Heart left ventricle (tissue), 16 donors: ENCODE measurements around the gene C1orf21. TPM values are rescaled to one million over a fixed set of nuclear protein-coding genes. Genes with fewer than 3 reads are reported as not detected.

Experiments
- ATAC-seq, 4 donors: fragments of 200-7000 bp; cut with Tn5 transposase; one replicate each; pipeline ENCODE4 v1.9.1; 2020 to 2022; ENCODE audit warnings: moderate library complexity in 4 of 4, mild to moderate bottlenecking in 3 of 4, moderate number of reproducible peaks in 1 of 4
- DNase-seq, 5 donors: peaks; one replicate each; pipeline ENCODE4 v3.0.0-alpha.2; 2020
- H3K27ac ChIP-seq, 12 donors: fragments of 200-600 bp; sonication (generic) in 4 of 12; one replicate each; pipeline versions ENCODE4 v1.5.0 to v1.8.0; 2016 to 2022; ENCODE audit warnings: mild to moderate bottlenecking in 2 of 12
- H3K27me3 ChIP-seq, 9 donors: fragments of 200-600 bp; sonication (generic) in 2 of 9; one replicate each; pipeline versions ENCODE4 v1.5.1 to v1.8.0; 2016 to 2022; ENCODE audit warnings: mild to moderate bottlenecking in 3 of 9
- H3K36me3 ChIP-seq, 9 donors: fragments of 200-600 bp; sonication (generic) in 2 of 9; one replicate each; pipeline versions ENCODE4 v1.5.0 to v1.8.0; 2018 to 2022; ENCODE audit warnings: mild to moderate bottlenecking in 2 of 9
- H3K4me1 ChIP-seq, 12 donors: fragments of 200-600 bp; sonication (generic) in 4 of 12; one replicate each; pipeline versions ENCODE4 v1.5.0 to v1.8.0; 2016 to 2022; ENCODE audit warnings: mild to moderate bottlenecking in 3 of 12
- H3K4me3 ChIP-seq, 12 donors: fragments of 200-600 bp; sonication (generic) in 4 of 12; one replicate each; pipeline versions ENCODE4 v1.5.0 to v1.8.0; 2017 to 2022; ENCODE audit warnings: mild to moderate bottlenecking in 9 of 12, moderate library complexity in 4 of 12
- H3K9me3 ChIP-seq, 12 donors: fragments of 200-600 bp; sonication (generic) in 4 of 12; one replicate each; pipeline versions ENCODE4 v1.5.0 to v1.8.0; 2016 to 2022; ENCODE audit warnings: mild to moderate bottlenecking in 1 of 12
- POLR2A ChIP-seq, 2 donors: fragments of 450-650 bp; IDR thresholded peaks; one replicate each; pipeline ENCODE4 v1.6.1; 2017; ENCODE audit warnings: antibody characterized with exemption in 2 of 2, mild to moderate bottlenecking in 2 of 2, moderate library complexity in 2 of 2
- WGBS, 4 donors: extraction: QIAGEN DNeasy Blood & Tissue Kit in 2 of 4; methylation state at CpG; one replicate each; pipeline versions ENCODE4 v1.1.5 to v1.1.7; 2013 to 2018; 5-methylcytosine and 5-hydroxymethylcytosine counted together
- intact Hi-C, 10 donors: fragments of 100-400 bp; cut with DNase I; formaldehyde crosslinking; loops; one replicate each; pipeline versions ENCODE4 v1.11.1 to v1.14.2; 2022
- polyA plus RNA-seq, 2 donors: library from polyadenylated mRNA; stranded (reverse); fragments of 200-250 nt; gene quantifications; one replicate each; pipeline ENCODE4 v1.2.3, GENCODE V29; 2013
- total RNA-seq, 9 donors: library from RNA; depleted of rRNA in 2 of 9; stranded (reverse); fragments of >200 nt in 2 of 9; fragmentation: NEBNext Ultra II Directional in 3 of 9; extraction: Animal tissue kit (Norgen Biotek cat#: 25700) in 3 of 9; gene quantifications; one replicate each; pipeline versions ENCODE4 v1.1.0 to v1.2.4, GENCODE V29; 2016 to 2023
- TF ChIP-seq, protein P1 (sequence below), 12 donors: fragments of 200-600 bp; sonication (generic) in 4 of 12; IDR thresholded peaks; one replicate each; pipeline versions ENCODE4 v1.5.0 to v1.8.0; 2018 to 2022; ENCODE audit warnings: antibody characterized with exemption in 12 of 12, mild to moderate bottlenecking in 5 of 12
- donor health status: ischemic (EF 13 %, LVEDD 7.1; RV severe dilation, severe dysfunction).
- donor health status: healthy with polysubstance abuse.
- donor health status: DM: no; HTN: yes; CAD: no.
- donor health status: DM: no; HTN: no; CAD: no.
- donor health status: ischemic (EF 25% LVEDD 6.9; RV normal size, moderate dysfunction).
- donor health status: ischemic (EF 25% LVEDD 5.7; RV mildly dilated, moderate dysfunction).
- donor health status: healthy.
- donor health status: DM: yes; HTN: yes; CAD: no.
- donor health status: ischemic (EF 35%, LVEDD 5.7; RV mildly dilated, moderate dysfunction).
- donor health status: nonischemic (EF 11% LVEDD 7.7; RV severe dilation, severe dysfunction).
- donor health status: DM: yes; HTN: yes; CAD: no.
- donor health status: PGD.
- donor health status: ischemic (EF 29% LVEDD 5.4; RV normal size, mild dysfunction).
- donor health status: nonischemic (EF 23%, LVEDD 6.1; RV moderate dilation, normal function).

C1orf21 gene
- total and polyA plus RNA-seq, 11 donors = 32.0 to 81.3 (median 68.4) TPM

DNA sequence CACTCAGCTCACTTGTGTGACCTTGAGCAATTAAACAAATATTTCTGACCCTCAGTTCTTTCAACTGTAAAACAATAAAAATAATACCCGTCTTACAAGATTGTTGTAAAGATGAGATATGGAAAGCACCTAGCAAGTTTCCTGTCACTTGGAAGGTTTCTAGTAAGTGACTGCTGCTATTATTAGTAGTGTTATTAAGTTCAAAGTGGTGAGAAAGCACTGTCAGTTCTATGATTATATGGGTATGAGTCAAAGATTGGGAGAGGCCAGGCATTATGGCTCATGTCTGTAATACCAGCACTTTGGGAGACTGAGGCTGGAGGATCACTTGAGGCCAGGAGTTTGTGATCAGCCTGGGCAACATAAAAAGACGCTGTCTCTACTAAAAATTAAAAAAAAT, 145.4 kb downstream of the C1orf21 start:
- peak; percentile 30 to 64 (median 44) for ATAC-seq
- peaks cover 0 to 11% (median 0%) of the 10 kb centered on the region in 12 donors for H3K9me3 ChIP-seq
- intact Hi-C loops = no loop called here
- no peaks in the 10 kb centered on the region for H3K27me3 ChIP-seq
- TF ChIP-seq, protein P1, sequence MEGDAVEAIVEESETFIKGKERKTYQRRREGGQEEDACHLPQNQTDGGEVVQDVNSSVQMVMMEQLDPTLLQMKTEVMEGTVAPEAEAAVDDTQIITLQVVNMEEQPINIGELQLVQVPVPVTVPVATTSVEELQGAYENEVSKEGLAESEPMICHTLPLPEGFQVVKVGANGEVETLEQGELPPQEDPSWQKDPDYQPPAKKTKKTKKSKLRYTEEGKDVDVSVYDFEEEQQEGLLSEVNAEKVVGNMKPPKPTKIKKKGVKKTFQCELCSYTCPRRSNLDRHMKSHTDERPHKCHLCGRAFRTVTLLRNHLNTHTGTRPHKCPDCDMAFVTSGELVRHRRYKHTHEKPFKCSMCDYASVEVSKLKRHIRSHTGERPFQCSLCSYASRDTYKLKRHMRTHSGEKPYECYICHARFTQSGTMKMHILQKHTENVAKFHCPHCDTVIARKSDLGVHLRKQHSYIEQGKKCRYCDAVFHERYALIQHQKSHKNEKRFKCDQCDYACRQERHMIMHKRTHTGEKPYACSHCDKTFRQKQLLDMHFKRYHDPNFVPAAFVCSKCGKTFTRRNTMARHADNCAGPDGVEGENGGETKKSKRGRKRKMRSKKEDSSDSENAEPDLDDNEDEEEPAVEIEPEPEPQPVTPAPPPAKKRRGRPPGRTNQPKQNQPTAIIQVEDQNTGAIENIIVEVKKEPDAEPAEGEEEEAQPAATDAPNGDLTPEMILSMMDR (IDR thresholded peaks at IDR 0.05) = no peak
- no peak for TF ChIP-seq POLR2A (IDR thresholded peaks at IDR 0.05)
- no peak for DNase-seq
- peak overlapping the region in 10 of 12 donors; percentile 21 to 76 (median 40) for H3K27ac ChIP-seq
- H3K4me3 ChIP-seq = no peak overlapping the region
- peaks cover 0 to 59% (median 38%) of the 10 kb centered on the region in 12 donors for H3K4me1 ChIP-seq
- no peaks in the 10 kb centered on the region for H3K36me3 ChIP-seq
- 63 to 69% (median 66%) methylated on average over 2 of the region's 2 CpGs for WGBS, 4 donors

DNA sequence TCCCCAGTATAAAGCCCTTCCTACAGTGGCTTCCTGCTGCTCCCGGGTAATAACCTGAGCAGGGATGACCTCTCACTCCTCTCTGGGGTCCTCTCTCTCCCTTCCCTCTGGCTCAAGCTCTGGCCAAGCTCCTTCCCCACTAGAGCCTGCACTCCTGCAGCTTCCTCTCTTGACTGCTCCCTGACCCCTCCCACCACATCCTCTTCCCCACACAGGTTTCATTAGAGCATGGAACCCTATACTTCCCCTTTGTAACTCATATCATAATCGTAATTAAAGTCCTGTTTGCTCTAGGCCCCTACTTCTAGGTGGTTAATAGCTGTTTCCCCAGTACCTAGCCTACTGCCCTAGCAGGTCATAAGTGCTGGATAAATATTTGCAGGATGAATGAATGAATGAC, 146.2 kb downstream of the C1orf21 start:
- intact Hi-C loops = no loop called here
- Histone ChIP-seq H3K27me3 (no peaks in the 10 kb centered on the region), H3K9me3 (peaks cover 0 to 12% (median under 1%) of the 10 kb centered on the region in 12 donors), H3K36me3 (no peaks in the 10 kb centered on the region), H3K4me3 (no peak overlapping the region), H3K4me1 (peaks cover 0 to 59% (median 38%) of the 10 kb centered on the region in 12 donors), H3K27ac (peak overlapping the region in 5 of 12 donors; percentile 21 to 81 (median 51))
- WGBS, 4 donors = 61 to 66% (median 63%) methylated on average over 2 of the region's 2 CpGs
- ATAC-seq = peak in 1 of 4 donors; percentile 27
- DNase-seq = no peak
- TF ChIP-seq, protein P1 (IDR thresholded peaks at IDR 0.05) = no peak
- no peak for TF ChIP-seq POLR2A (IDR thresholded peaks at IDR 0.05)

DNA sequence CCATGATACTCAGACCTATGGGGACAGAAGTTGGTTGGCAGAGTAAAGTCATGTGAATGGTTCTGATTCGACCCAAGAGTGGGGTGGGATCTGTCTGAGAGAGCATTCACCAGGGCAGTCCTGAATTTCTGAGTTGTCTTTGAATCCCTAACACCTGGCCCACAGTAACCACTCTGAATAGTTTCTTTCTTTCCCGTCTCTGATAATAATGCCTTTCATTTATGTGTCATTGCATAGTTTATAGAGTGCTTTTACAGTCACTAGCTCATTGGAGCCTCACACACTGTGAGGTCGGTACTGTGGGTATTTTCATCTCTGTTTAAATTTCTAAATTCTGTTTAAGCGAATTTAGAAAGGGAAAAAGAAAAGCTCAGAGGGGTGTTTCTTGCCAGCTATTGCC, 147.1 kb downstream of the C1orf21 start:
- H3K4me3 ChIP-seq = no peak overlapping the region
- no peak for ATAC-seq
- intact Hi-C loops = no loop called here

DNA sequence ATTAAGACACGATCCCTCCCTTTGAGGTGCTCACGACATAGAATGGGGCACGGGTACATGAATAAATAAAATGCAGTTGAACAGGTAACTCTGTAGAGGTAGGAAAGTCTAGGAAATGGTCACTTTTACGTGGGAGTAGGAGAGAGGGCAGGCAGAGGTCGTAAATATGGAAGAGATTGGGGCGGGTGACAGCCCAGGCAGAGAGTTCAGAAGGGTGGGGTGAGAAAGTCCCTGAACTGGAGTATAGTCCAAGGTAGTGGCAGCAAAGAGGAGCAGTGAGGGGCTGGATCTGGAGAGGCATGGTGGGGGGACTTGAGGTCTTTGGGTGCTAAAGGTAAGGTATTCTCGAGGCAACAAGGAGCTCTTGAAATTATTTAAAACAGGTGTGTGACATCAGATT, 147.9 kb downstream of the C1orf21 start:
- DNase-seq (no peak), ATAC-seq (peak in 3 of 4 donors; percentile 21 to 31 (median 26))
- H3K4me3 ChIP-seq = no peak overlapping the region
- WGBS, 4 donors = 86 to 89% (median 87%) methylated on average over 7 of the region's 7 CpGs
- peaks cover 0 to 24% (median 7%) of the 10 kb centered on the region in 12 donors for H3K9me3 ChIP-seq
- no peaks in the 10 kb centered on the region for H3K27me3 ChIP-seq
- peak overlapping the region; percentile 49 to 81 (median 66) for H3K27ac ChIP-seq
- intact Hi-C loops = no loop called here
- H3K36me3 ChIP-seq = no peaks in the 10 kb centered on the region
- peaks cover 0 to 59% (median 38%) of the 10 kb centered on the region in 12 donors for H3K4me1 ChIP-seq
- no peak for TF ChIP-seq POLR2A (IDR thresholded peaks at IDR 0.05)
- TF ChIP-seq, protein P1 (IDR thresholded peaks at IDR 0.05) = no peak

More for the DNA sequence above, 147.1 kb downstream of the C1orf21 start:
- H3K27me3 ChIP-seq = no peaks in the 10 kb centered on the region
- TF ChIP-seq, protein P1 (IDR thresholded peaks at IDR 0.05) = no peak
- no peak for TF ChIP-seq POLR2A (IDR thresholded peaks at IDR 0.05)
- no peak for DNase-seq
- H3K9me3 ChIP-seq = peaks cover 0 to 20% (median 6%) of the 10 kb centered on the region in 12 donors
- no peaks in the 10 kb centered on the region for H3K36me3 ChIP-seq
- 82 to 95% (median 89%) methylated on average over 4 of the region's 4 CpGs for WGBS, 4 donors
- peaks cover 0 to 59% (median 38%) of the 10 kb centered on the region in 12 donors for H3K4me1 ChIP-seq
- peak overlapping the region in 9 of 12 donors; percentile 12 to 81 (median 74) for H3K27ac ChIP-seq
